HG03575 (cell line): ENCODE results near the gene TTC3.

ENCODE experiments used
- ATAC-seq: cut with Tn5 transposase; IDR thresholded peaks from one replicate; pipeline ENCODE4 v1.9.1; 2021; ENCODE audit not compliant: unreplicated experiment, insufficient number of reproducible peaks, low FRiP score; ENCODE audit errors: extremely low read depth

TTC3 gene

GRCh38 chr21:37181059-37181458 is 108.0 kb downstream of the TTC3 start:
- ATAC-seq = no peak

GRCh38 chr21:37182222-37182621 is 109.2 kb downstream of the TTC3 start:
- no peak for ATAC-seq

- ATAC-seq = no peak
Observed at GRCh38 chr21:37183749-37184148, 110.7 kb downstream of the TTC3 start.

GRCh38 chr21:37184784-37185593 is 111.9 kb downstream of the TTC3 start:
- no peak for ATAC-seq

GRCh38 chr21:37186983-37187382 is 113.9 kb downstream of the TTC3 start:
- no peak for ATAC-seq

GRCh38 chr21:37188825-37189224 is 115.8 kb downstream of the TTC3 start:
- ATAC-seq = no peak

- no peak for ATAC-seq
Observed at GRCh38 chr21:37192019-37192418, 119.0 kb downstream of the TTC3 start.

- no peak for ATAC-seq
Observed at GRCh38 chr21:37193006-37193405, 120.0 kb downstream of the TTC3 start.

- no peak for ATAC-seq
Observed at GRCh38 chr21:37193676-37194075, 120.6 kb downstream of the TTC3 start.

- ATAC-seq = no peak
Observed at GRCh38 chr21:37195059-37195458, 122.0 kb downstream of the TTC3 start.

GRCh38 chr21:37195610-37196009 is 122.6 kb downstream of the TTC3 start:
- no peak for ATAC-seq

- ATAC-seq = no peak
Observed at GRCh38 chr21:37196847-37197246, 123.8 kb downstream of the TTC3 start.

GRCh38 chr21:37197746-37198145 is 124.7 kb downstream of the TTC3 start:
- no peak for ATAC-seq

GRCh38 chr21:37199057-37199924 is 126.2 kb downstream of the TTC3 start:
- no peak for ATAC-seq

- ATAC-seq = no peak
Observed at GRCh38 chr21:37200641-37201480, 127.8 kb downstream of the TTC3 start.

GRCh38 chr21:37202221-37203110 is 129.4 kb downstream of the TTC3 start:
- no peak for ATAC-seq

GRCh38 chr21:37204580-37204979 is 131.5 kb downstream of the TTC3 start:
- ATAC-seq = no peak

- ATAC-seq = no peak
Observed at GRCh38 chr21:37206496-37206895, 133.4 kb downstream of the TTC3 start.
